ENCODE data around the gene HNRNPA2B1. TPM values are rescaled to one million over a fixed set of nuclear protein-coding genes. Genes with fewer than 3 reads are reported as not detected.
"Not testable (repeated sequence)": the region's sequence is repeated elsewhere in the genome, so short reads cannot be mapped to it uniquely, and the experiment has no call there.

Gene HNRNPA2B1
- total RNA-seq, 2 donors from 2014 or later = 439 to 483 TPM

DNA sequence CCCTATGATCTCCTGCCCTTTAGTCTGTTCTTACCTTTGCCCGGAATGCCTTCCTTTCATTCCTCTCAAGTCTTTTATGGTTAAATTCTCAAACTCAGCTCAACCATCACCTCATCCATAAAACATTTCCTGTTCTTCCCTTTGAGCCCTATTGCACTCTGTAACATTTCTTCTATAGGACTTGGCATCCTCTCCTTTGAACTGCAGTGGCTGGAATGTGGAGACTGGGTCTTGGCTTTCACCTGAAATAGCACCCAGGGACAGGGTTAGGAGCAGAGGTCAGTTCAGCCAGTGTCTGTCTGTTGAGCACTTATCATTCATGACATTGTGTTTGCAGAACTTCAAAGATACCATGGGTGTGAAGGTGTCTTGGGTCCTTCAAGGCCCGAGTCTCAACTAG lies 41.3 kb downstream of the HNRNPA2B1 start:
- H3K27ac Mint-ChIP-seq = peak overlapping the region; percentile 3
- ATAC-seq (replicated peaks in 1 of 2) (no peak), DNase-seq (no peak)
- H3K36me3 Mint-ChIP-seq (ENCODE audit: insufficient read depth in 2 of 2) = peaks cover 1 to 11% of the 10 kb centered on the region in 2 donors
- peak overlapping the region; percentile 30 to 53 for H3K4me3 Mint-ChIP-seq
- H3K9me3 Mint-ChIP-seq = peaks cover 0 to 1% of the 10 kb centered on the region in 2 donors
- peaks cover 90% of the 10 kb centered on the region for H3K4me1 Mint-ChIP-seq (ENCODE audit: low read depth)
- H3K27me3 Mint-ChIP-seq (ENCODE audit: low read depth) = no peaks in the 10 kb centered on the region

DNA sequence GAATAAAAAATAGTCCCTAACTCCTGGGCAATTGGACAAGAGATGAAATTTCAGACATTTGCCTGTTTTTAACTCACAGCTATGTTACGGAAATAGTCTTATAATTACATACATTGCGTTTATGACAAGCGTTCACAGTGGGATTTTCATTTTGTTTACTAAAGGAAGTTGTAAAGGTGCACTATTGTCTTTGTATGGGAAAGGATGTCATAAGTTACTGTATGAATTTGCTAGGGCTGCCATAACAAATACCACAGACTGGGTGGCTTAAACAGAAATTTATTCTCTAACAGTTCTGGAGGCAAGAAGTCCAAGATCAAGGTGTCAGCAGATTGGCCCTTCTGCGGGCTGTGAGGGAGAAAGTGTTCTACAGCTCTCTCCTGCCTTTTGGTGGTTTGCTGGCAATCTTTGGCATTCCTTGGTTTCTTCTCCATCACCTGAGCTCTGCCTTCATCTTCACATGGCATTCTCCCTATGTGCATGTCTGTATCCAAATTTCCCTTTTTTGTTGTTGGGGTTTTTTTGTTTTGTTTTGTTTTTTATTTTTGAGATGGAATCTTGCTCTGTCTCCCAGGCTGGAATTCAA lies 42.9 kb downstream of the HNRNPA2B1 start:
- no peak for ATAC-seq (replicated peaks in 1 of 2)
- Mint-ChIP-seq H3K27me3 (ENCODE audit: low read depth) (no peaks in the 10 kb centered on the region), H3K4me1 (ENCODE audit: low read depth) (peaks cover 89% of the 10 kb centered on the region), H3K9me3 (no peaks in the 10 kb centered on the region), H3K4me3 (peak overlapping the region; percentile 91 to 97), H3K27ac (peak overlapping the region; percentile 95), H3K36me3 (ENCODE audit: insufficient read depth in 2 of 2) (peaks cover 2 to 11% of the 10 kb centered on the region in 2 donors)
- no peak for DNase-seq

DNA sequence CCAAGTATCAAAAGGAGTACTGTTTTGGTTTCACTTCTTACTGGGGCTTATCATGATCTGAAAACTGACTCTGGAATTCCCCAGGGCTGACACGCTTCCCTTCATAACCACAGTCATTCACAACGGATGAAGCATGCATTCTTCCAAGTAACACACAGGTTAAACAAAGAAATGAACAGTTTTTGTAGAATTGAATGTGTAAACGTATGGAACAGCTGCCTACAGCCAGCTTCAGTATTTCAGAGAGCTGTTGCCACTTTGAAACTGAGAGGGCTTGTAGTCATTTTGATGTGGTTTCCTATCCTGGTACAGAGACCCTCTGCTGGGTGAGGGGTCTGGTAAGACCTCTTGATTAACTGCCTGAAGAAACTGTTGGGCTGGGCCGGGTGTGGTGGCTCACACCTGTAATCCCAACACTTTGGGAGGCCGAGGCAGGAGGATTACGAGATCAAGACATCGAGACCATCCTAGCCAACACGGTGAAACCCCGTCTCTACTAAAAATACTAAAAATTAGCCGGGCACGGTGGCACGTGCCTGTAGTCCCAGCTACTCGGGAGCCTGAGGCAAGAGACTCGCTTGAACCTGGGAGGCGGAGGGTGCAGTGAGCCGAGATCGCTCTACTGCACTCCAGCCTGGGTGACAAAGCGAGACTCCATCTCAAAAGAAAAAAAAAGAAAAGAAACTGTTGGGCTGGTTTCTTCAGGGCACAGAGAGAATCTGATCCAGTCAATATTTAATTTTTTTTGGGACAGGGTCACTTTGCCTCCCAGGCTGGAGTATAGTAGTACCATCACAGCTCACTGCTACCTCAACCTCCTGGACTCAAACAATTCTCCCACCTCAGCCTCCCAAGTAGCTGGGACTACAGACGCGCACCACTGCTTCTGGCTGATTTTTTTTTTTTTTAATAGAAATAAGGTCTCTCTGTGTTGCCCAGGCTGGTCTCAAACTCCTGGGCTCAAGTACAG lies 43.8 kb downstream of the HNRNPA2B1 start:
- ATAC-seq (replicated peaks in 1 of 2) = peak; percentile 36 to 51
- Mint-ChIP-seq H3K4me1 (ENCODE audit: low read depth) (peaks cover 82% of the 10 kb centered on the region), H3K4me3 (peak overlapping the region; percentile 91 to 97), H3K27ac (peak overlapping the region; percentile 95), H3K27me3 (ENCODE audit: low read depth) (no peaks in the 10 kb centered on the region), H3K9me3 (no peaks in the 10 kb centered on the region), H3K36me3 (ENCODE audit: insufficient read depth in 2 of 2) (peaks cover 2 to 11% of the 10 kb centered on the region in 2 donors)
- peak; percentile 53 to 60 for DNase-seq

DNA sequence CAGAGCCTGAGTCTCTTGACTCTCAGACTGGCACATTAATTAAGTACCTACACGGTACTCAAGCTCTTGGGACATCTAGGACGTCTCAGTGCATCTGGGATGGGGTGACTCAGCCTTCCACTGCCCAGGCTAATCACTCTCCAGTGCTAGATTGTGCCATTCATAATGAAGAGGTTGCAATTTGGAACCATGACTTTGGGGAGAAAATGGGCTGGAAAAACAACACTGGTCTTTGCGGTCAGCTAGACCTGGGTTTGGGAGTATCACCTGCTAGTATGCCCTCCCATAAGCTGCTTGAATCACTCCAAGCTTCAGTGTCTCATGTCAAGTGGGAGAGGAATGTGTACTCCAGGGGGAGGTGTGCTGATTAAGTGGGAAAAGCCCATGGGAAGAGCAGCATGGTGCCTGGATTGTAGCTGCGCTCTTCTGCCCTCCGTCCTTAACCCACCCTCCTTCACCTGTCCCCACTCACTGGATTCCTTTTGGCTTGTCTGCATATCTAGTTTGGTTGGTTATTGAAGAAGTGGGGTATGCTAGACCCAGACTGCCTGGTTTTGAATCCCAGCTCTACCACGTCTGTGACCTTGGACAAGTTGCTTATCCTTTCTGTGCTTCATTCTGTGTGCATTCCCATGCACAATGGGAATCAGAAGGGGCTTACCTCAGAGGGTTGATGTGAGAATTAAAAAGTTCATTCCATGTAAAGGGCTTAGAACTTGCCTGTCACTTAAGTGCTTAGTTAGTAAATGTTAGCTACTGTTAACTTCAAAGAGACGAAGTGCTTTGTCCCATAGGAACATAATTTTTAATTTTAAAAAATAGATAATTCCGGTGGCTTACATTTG lies 44.8 kb downstream of the HNRNPA2B1 start:
- Mint-ChIP-seq H3K27me3 (ENCODE audit: low read depth) (no peaks in the 10 kb centered on the region), H3K4me3 (peak overlapping the region; percentile 91 to 97), H3K36me3 (ENCODE audit: insufficient read depth in 2 of 2) (peaks cover 4 to 11% of the 10 kb centered on the region in 2 donors), H3K27ac (peak overlapping the region; percentile 95), H3K4me1 (ENCODE audit: low read depth) (peaks cover 83% of the 10 kb centered on the region), H3K9me3 (no peaks in the 10 kb centered on the region)
- DNase-seq (no peak), ATAC-seq (replicated peaks in 1 of 2) (no peak)

DNA sequence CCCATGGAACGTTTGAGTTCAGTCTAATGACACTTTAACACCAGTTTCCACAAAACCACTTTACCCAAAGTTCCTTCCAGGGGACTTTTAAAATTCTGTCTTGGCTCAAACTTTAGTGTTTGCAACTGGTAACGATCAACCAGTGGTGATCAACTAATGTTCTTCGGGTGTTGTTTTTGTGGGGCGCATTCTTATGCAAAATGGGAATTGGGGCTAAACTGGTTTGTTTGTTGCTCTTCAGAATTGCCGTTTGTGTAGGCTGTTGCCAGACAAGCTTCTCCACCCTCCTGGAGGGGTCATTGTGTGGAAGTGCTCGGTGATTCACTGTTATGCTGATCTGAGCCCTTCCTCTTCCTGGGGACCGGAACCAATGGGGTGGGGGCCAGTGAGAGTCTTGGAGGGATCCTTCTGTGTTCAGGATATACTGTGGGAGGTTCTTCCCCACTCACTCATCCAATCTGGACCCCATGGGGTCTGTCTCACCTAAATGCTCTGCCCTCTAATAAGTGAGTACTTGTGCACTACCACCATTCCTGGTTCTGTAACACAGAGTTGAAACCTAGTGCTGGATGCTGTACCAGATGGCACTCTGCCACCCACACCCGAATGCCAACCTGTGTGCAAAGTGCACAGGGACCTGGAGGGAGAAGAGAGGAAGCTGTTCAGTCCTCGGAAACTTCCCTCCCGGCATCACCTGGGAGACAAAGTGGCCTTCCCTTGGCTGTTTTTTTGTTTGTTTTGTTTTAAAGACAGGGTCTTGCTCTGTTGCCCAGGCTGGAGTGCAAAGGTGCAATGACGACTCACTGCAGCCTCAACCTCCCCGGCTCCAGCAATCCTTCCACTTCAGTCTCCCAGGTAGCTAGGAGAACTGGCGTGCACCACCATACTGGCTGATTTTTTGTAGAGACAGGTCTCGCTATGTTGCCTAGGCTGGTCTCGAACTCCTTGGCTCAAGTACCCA lies 46.4 kb downstream of the HNRNPA2B1 start:
- H3K4me1 Mint-ChIP-seq (ENCODE audit: low read depth) = peaks cover 69% of the 10 kb centered on the region
- no peaks in the 10 kb centered on the region for H3K27me3 Mint-ChIP-seq (ENCODE audit: low read depth)

DNA sequence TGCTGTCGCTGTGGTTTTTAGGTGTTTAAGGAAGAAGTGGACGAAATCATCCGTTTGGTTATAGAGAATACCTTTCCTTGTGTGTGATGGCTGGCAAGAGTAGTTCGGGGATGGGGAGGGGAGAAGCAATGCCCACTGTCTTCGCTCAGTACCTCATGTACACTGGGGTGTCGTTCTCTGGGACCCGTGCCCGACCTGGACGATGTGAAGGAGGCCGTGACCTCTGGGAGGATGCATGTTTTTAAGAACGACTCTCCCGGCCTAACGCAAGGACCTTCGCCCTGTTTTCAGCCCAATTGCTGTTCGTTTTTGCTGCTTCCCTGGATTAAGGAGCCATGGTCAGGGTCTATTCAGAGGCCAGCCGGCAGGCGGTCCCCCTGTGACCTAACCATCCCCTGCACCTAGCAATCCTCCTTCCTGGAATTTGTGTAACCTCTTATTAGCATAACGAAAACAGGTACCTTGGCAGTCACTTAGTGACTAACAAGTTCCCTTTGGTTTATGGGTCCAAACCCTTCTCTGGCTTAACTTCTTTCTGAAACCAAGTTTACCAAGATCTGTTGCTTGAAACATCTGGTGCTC lies 47.2 kb downstream of the HNRNPA2B1 start:
- Mint-ChIP-seq H3K27me3 (ENCODE audit: low read depth) (no peaks in the 10 kb centered on the region), H3K4me1 (ENCODE audit: low read depth) (peaks cover 62% of the 10 kb centered on the region), H3K4me3 (peak overlapping the region; percentile 91 to 97), H3K9me3 (no peaks in the 10 kb centered on the region), H3K36me3 (ENCODE audit: insufficient read depth in 2 of 2) (peaks cover 5 to 10% of the 10 kb centered on the region in 2 donors), H3K27ac (peak overlapping the region; percentile 94)
- DNase-seq (peak in 1 of 2 donors; percentile 36), ATAC-seq (replicated peaks in 1 of 2) (peak; percentile 27 to 58)

More for the DNA sequence above, 46.4 kb downstream of the HNRNPA2B1 start:
- H3K36me3 Mint-ChIP-seq (ENCODE audit: insufficient read depth in 2 of 2) = peaks cover 4 to 11% of the 10 kb centered on the region in 2 donors
- H3K27ac Mint-ChIP-seq = peak overlapping the region; percentile 94
- no peaks in the 10 kb centered on the region for H3K9me3 Mint-ChIP-seq
- ATAC-seq (replicated peaks in 1 of 2) (peak; percentile 14 to 32), DNase-seq (peak; percentile 29 to 40)
- H3K4me3 Mint-ChIP-seq = peak overlapping the region; percentile 91 to 97

DNA sequence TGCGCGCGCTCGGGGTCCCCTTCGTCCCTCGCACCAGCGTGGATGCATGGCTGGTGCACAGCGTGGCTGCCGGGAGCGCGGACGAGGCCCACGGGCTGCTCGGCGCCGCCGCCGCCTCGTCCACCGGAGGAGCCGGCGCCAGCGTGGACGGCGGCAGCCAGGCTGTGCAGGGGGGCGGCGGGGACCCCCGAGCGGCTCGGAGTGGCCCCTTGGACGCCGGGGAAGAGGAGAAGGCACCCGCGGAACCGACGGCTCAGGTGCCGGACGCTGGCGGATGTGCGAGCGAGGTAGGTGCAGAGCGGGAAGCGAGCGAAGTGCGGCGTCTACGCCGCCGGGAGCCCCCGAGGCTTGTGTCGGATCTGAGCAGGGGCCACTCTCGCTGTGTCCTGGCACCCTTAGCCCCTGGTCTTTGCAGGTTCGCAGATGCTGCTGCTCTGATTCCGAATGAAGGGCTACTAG lies 47.7 kb downstream of the HNRNPA2B1 start:
- ATAC-seq (replicated peaks in 1 of 2) (peak; percentile 33 to 35), DNase-seq (peak; percentile 57 to 59)
- H3K27me3 Mint-ChIP-seq (ENCODE audit: low read depth); H3K36me3 Mint-ChIP-seq (ENCODE audit: insufficient read depth in 2 of 2); H3K9me3 Mint-ChIP-seq: not testable (repeated sequence)
- Mint-ChIP-seq H3K4me3 (peak overlapping the region; percentile 91 to 97), H3K4me1 (ENCODE audit: low read depth) (peaks cover 56% of the 10 kb centered on the region), H3K27ac (peak overlapping the region; percentile 94)

DNA sequence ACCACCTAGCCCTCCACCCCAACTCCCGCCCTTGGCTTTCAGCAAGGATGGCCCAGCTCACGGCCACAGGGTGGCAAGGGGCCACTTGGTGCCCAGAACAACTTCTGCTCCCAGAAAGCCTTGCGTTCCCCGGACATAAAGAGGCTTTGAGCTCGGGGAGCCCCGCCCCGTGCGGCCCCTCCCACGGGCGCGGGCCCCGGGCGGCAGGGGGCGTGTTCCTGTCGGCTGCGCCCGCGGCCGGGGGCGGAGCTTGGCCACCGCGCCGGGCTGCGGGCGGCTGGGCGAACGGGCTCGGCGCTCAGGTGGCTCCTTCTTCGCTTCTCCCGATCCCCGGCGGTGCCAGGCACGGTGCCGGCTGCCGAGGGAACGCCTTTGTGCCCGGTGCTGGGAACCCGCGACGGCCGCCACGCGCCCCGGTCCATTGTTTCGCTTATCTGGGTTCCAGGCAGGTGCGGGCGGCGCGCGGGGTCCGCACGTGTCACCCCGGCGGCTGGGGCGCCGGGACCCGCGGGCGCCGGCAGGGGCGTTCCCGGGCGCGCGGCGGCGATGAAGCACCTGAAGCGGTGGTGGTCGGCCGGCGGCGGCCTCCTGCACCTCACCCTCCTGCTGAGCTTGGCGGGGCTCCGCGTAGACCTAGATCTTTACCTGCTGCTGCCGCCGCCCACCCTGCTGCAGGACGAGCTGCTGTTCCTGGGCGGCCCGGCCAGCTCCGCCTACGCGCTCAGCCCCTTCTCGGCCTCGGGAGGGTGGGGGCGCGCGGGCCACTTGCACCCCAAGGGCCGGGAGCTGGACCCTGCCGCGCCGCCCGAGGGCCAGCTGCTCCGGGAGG lies 48.4 kb downstream of the HNRNPA2B1 start, which contains the start of gene NFE2L3:
Gene NFE2L3 (plus strand): TSS at position 246 of the 829 bp plus-strand sequence. CDS start 301 bp downstream, at position 547.
- Mint-ChIP-seq H3K36me3 (ENCODE audit: insufficient read depth in 2 of 2) (peaks cover 5 to 8% of the 10 kb centered on the region in 2 donors), H3K9me3 (no peaks in the 10 kb centered on the region), H3K4me1 (ENCODE audit: low read depth) (peaks cover 50% of the 10 kb centered on the region), H3K27me3 (ENCODE audit: low read depth) (no peaks in the 10 kb centered on the region), H3K4me3 (peak within 1 kb of the TSS; percentile 91 to 97), H3K27ac (peak within 1 kb of the TSS; percentile 94)
- ATAC-seq (replicated peaks in 1 of 2) (peak; percentile 69 to 71), DNase-seq (peak; percentile 87 to 93)

DNA sequence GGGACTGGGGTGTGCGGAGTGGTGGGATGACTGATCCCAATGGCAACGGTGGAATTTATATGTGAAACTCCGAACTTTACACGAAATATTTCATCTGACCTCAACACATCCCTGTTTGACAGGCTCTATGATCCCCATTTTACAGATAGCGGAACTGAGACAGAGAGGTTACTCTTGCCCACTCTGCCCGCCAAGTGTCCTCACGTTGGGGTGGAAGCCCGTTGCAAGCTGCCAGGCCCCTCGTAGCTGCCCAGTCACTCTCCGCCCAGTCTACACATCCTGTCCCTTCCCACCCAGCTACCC lies 48.9 kb downstream of the HNRNPA2B1 start:
- H3K9me3 Mint-ChIP-seq = no peaks in the 10 kb centered on the region
- H3K4me1 Mint-ChIP-seq (ENCODE audit: low read depth) = peaks cover 44% of the 10 kb centered on the region
- H3K36me3 Mint-ChIP-seq (ENCODE audit: insufficient read depth in 2 of 2) = peaks cover 5 to 8% of the 10 kb centered on the region in 2 donors
- DNase-seq (no peak), ATAC-seq (replicated peaks in 1 of 2) (no peak)
- H3K27ac Mint-ChIP-seq = peak overlapping the region; percentile 74
- peak overlapping the region; percentile 89 to 90 for H3K4me3 Mint-ChIP-seq
- H3K27me3 Mint-ChIP-seq (ENCODE audit: low read depth) = no peaks in the 10 kb centered on the region

DNA sequence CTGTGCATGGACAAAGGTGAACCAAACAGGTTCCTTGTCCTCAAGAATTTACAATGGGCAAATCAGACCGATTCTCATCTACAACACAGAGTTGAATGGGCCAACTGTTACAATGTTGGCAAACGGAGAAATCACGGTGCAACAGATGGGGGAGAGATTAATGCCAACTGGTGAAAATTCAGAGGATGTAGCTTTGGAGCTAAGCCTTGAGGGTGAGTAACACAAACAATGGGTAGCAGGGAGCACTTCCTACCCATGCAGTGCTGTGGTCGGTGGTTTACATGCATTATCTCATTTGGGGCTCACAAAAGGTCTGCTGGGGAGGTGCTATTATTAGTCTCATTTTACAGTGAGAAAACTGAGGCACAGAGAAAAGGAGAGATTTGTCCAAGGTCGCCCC lies 49.5 kb downstream of the HNRNPA2B1 start:
- H3K27me3 Mint-ChIP-seq (ENCODE audit: low read depth) = no peaks in the 10 kb centered on the region
- H3K4me1 Mint-ChIP-seq (ENCODE audit: low read depth) = peaks cover 39% of the 10 kb centered on the region
- peak overlapping the region; percentile 74 for H3K27ac Mint-ChIP-seq
- ATAC-seq (replicated peaks in 1 of 2) (no peak), DNase-seq (no peak)
- H3K36me3 Mint-ChIP-seq (ENCODE audit: insufficient read depth in 2 of 2) = peaks cover 5 to 8% of the 10 kb centered on the region in 2 donors
- H3K4me3 Mint-ChIP-seq = peak overlapping the region; percentile 89 to 90
- no peaks in the 10 kb centered on the region for H3K9me3 Mint-ChIP-seq

Measured in activated T-cell treated with anti-CD3 and anti-CD28 coated beads, Interleukin-2, amount 50 U/mL, for 72 hours (primary cell).